ENCODE data around the gene NPY5R. TPM values are rescaled to one million over a fixed set of nuclear protein-coding genes. Genes with fewer than 3 reads are reported as not detected.

The NPY5R gene
- total RNA-seq, 1 experiment from 2014 or later: not detected

GRCh38 chr4:163372029-163372428 is 28.3 kb downstream of the NPY5R start:
- TF ChIP-seq CTCF (conservative IDR thresholded peaks at IDR 0.05) (no peak), EZH2 (IDR thresholded peaks at IDR 0.05; ENCODE audit: low read depth) (no peak)
- Histone ChIP-seq H4K20me1 (ENCODE audit: insufficient read depth) (no peaks in the 10 kb centered on the region), H3K9me2 (ENCODE audit: insufficient read depth) (no peaks in the 10 kb centered on the region), H3F3A (ENCODE audit: insufficient read depth, low read depth) (no peaks in the 10 kb centered on the region), H3K4me1 (replicated peaks; ENCODE audit: insufficient read depth) (no peaks in the 10 kb centered on the region), H3K9me3 (ENCODE audit: insufficient read depth, low read depth) (no peaks in the 10 kb centered on the region), H3K4me3 (no peak overlapping the region), H3K36me3 (ENCODE audit: low read depth) (no peaks in the 10 kb centered on the region), H3K27me3 (ENCODE audit: insufficient read depth, low read depth) (no peaks in the 10 kb centered on the region), H2AFZ (no peak overlapping the region), H3K79me2 (ENCODE audit: low read depth) (no peaks in the 10 kb centered on the region), H3K27ac (no peak overlapping the region), H3K4me2 (no peak overlapping the region)
- intact Hi-C loops (cut with micrococcal nuclease; ENCODE audit: unreplicated experiment): no loop called here
- POLR2A ChIA-PET (ENCODE audit: unreplicated experiment): no interaction called here
- CTCF ChIA-PET: no interaction called here
- no TSS peak for BruUV-seq (replicated peaks)
- DNase-seq: no peak

- no peaks in the 10 kb centered on the region for H3K9me2 ChIP-seq (ENCODE audit: insufficient read depth)
- intact Hi-C loops (cut with micrococcal nuclease; ENCODE audit: unreplicated experiment): no loop called here
- no peak overlapping the region for H3K27ac ChIP-seq
- no peaks in the 10 kb centered on the region for H3F3A ChIP-seq (ENCODE audit: insufficient read depth, low read depth)
- no peak overlapping the region for H2AFZ ChIP-seq
- no peak for DNase-seq
- H3K79me2 ChIP-seq (ENCODE audit: low read depth): no peaks in the 10 kb centered on the region
- H4K20me1 ChIP-seq (ENCODE audit: insufficient read depth): no peaks in the 10 kb centered on the region
- CTCF ChIA-PET: interaction anchor here (0.6 kb wide), 1 partner anchor 8 kb away, joined by 8 read pairs; no protein-coding TSS in a partner anchor
- POLR2A ChIA-PET (ENCODE audit: unreplicated experiment): no interaction called here
- H3K4me1 ChIP-seq (replicated peaks; ENCODE audit: insufficient read depth): no peaks in the 10 kb centered on the region
- no peaks in the 10 kb centered on the region for H3K36me3 ChIP-seq (ENCODE audit: low read depth)
- no peak overlapping the region for H3K4me3 ChIP-seq
- no peaks in the 10 kb centered on the region for H3K9me3 ChIP-seq (ENCODE audit: insufficient read depth, low read depth)
- BruUV-seq (replicated peaks): no TSS peak
- H3K4me2 ChIP-seq: no peak overlapping the region
- H3K27me3 ChIP-seq (ENCODE audit: insufficient read depth, low read depth): no peaks in the 10 kb centered on the region
- no peak for TF ChIP-seq EZH2 (IDR thresholded peaks at IDR 0.05; ENCODE audit: low read depth)
Measured at GRCh38 chr4:163378661-163379060, 35.0 kb downstream of the NPY5R start.

GRCh38 chr4:163380703-163381102 is 37.0 kb downstream of the NPY5R start:
- no peaks in the 10 kb centered on the region for H3K9me2 ChIP-seq (ENCODE audit: insufficient read depth)
- H2AFZ ChIP-seq: peak overlapping the region; percentile 58; the same call in 1 of the 2 replicates
- H3F3A ChIP-seq (ENCODE audit: insufficient read depth, low read depth): no peaks in the 10 kb centered on the region
- peaks cover 10% of the 10 kb centered on the region; the same call in 1 of the 2 replicates for H3K4me1 ChIP-seq (replicated peaks; ENCODE audit: insufficient read depth)
- H3K27ac ChIP-seq: no peak overlapping the region
- no peaks in the 10 kb centered on the region for H3K79me2 ChIP-seq (ENCODE audit: low read depth)
- no peaks in the 10 kb centered on the region for H3K9me3 ChIP-seq (ENCODE audit: insufficient read depth, low read depth)
- CTCF ChIA-PET: no interaction called here
- no peak overlapping the region for H3K4me3 ChIP-seq
- no peak for TF ChIP-seq CTCF (conservative IDR thresholded peaks at IDR 0.05)
- TF ChIP-seq EZH2 (IDR thresholded peaks at IDR 0.05; ENCODE audit: low read depth): no peak
- no peak for DNase-seq
- BruUV-seq (replicated peaks): no TSS peak
- POLR2A ChIA-PET (ENCODE audit: unreplicated experiment): no interaction called here
- intact Hi-C loops (cut with micrococcal nuclease; ENCODE audit: unreplicated experiment): no loop called here
- H3K4me2 ChIP-seq: no peak overlapping the region
- H3K36me3 ChIP-seq (ENCODE audit: low read depth): no peaks in the 10 kb centered on the region
- no peaks in the 10 kb centered on the region for H3K27me3 ChIP-seq (ENCODE audit: insufficient read depth, low read depth)
- H4K20me1 ChIP-seq (ENCODE audit: insufficient read depth): no peaks in the 10 kb centered on the region
